Neutrophil (primary cell): ENCODE results near the gene LRRK2.
"Not testable (repeated sequence)": the region's sequence is repeated elsewhere in the genome, so short reads cannot be mapped to it uniquely, and the experiment has no call there.

Source experiments
- H3K27ac ChIP-seq: fragments of 200-600 bp; sonication (generic); 2 replicates; pipeline ENCODE4 v1.5.1; 2016; ENCODE audit warnings: mild to moderate bottlenecking, moderate library complexity
- H3K27me3 ChIP-seq: fragments of 200-600 bp; sonication (generic); 2 replicates; pipeline ENCODE4 v1.6.0; 2016; ENCODE audit warnings: mild to moderate bottlenecking
- H3K36me3 ChIP-seq: fragments of 200-600 bp; sonication (generic); 2 replicates; pipeline ENCODE4 v1.5.1; 2017
- H3K4me1 ChIP-seq, 2 experiments: fragments of 200-600 bp in 1 of 2; sonication (generic) in 1 of 2; 1 replicate in 1 of 2; 2 replicates in 1 of 2; pipeline versions ENCODE4 v1.5.1 to v1.6.1; 2013 to 2016; ENCODE audit warnings: low read depth in 1 of 2, low read length in 1 of 2, mild to moderate bottlenecking in 1 of 2, moderate library complexity in 1 of 2; ENCODE audit not compliant: control insufficient read depth in 1 of 2, insufficient read depth in 1 of 2
- H3K4me3 ChIP-seq, 2 experiments: fragments of 200-600 bp in 1 of 2; sonication (generic) in 1 of 2; 1 replicate in 1 of 2; 2 replicates in 1 of 2; pipeline ENCODE4 v1.5.1; 2013 to 2016; ENCODE audit warnings: low read depth in 1 of 2, low read length in 1 of 2, mild to moderate bottlenecking in 1 of 2, moderate library complexity in 1 of 2
- H3K9me3 ChIP-seq: fragments of 200-600 bp; sonication (generic); 2 replicates; pipeline ENCODE4 v1.5.1; 2016
- TF ChIP-seq, protein P1 (sequence below): fragments of 200-600 bp; sonication (generic); IDR thresholded peaks from 2 replicates; pipeline ENCODE4 v1.5.1; 2016; ENCODE audit warnings: antibody characterized with exemption

Gene LRRK2

DNA sequence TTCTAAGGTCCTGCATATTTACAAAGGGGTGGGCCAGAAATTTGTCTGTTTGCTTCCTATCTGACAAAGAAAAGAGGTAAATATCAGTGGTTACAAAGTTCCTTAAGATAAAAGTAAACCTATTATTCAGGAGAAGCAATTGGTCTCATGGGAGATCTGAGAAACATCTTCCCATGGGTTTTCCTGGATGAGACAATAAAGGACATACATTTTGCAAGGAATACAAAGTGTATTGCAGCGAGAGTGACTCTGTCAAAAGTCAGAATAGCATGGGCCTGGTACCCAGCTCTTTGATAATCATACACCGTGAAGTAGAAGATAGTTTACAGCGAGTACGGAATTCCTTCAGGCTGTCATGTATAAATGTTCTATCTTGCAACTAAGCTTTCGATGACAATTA lies 14.2 kb downstream of the LRRK2 start:
- Histone ChIP-seq H3K27me3 (no peaks in the 10 kb centered on the region), H3K4me3 (no peak overlapping the region), H3K27ac (peak overlapping the region; percentile 41), H3K36me3 (peaks cover 98% of the 10 kb centered on the region), H3K9me3 (no peaks in the 10 kb centered on the region), H3K4me1 (peaks cover 8 to 20% of the 10 kb centered on the region in 2 experiments)
- TF ChIP-seq, protein P1, sequence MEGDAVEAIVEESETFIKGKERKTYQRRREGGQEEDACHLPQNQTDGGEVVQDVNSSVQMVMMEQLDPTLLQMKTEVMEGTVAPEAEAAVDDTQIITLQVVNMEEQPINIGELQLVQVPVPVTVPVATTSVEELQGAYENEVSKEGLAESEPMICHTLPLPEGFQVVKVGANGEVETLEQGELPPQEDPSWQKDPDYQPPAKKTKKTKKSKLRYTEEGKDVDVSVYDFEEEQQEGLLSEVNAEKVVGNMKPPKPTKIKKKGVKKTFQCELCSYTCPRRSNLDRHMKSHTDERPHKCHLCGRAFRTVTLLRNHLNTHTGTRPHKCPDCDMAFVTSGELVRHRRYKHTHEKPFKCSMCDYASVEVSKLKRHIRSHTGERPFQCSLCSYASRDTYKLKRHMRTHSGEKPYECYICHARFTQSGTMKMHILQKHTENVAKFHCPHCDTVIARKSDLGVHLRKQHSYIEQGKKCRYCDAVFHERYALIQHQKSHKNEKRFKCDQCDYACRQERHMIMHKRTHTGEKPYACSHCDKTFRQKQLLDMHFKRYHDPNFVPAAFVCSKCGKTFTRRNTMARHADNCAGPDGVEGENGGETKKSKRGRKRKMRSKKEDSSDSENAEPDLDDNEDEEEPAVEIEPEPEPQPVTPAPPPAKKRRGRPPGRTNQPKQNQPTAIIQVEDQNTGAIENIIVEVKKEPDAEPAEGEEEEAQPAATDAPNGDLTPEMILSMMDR = no peak

DNA sequence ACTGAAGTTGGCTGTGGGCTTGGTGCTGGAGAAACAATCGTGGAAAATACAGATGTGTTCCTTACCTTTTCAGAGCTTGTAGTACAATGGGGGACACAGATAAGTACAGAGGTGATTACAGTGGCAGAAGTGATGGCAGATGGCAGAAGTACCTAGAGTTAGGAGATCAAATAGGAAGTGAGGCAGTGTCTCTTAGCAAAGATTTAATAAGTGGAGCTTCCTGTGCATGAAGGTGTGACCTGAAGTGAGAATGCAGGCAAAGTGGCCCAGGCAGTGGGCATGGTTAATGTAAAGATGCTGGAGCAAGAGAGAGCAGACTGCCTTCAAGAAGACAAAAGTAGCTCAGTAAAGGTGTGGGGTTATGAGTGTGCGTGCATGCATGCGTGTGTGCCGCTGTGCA lies 16.0 kb downstream of the LRRK2 start:
- no peaks in the 10 kb centered on the region for H3K9me3 ChIP-seq
- H3K27ac ChIP-seq = no peak overlapping the region
- TF ChIP-seq, protein P1 = no peak
- H3K4me1 ChIP-seq = peaks cover under 1 to 15% of the 10 kb centered on the region in 2 experiments
- no peak overlapping the region for H3K4me3 ChIP-seq
- H3K36me3 ChIP-seq = peaks cover 98% of the 10 kb centered on the region
- H3K27me3 ChIP-seq = no peaks in the 10 kb centered on the region

DNA sequence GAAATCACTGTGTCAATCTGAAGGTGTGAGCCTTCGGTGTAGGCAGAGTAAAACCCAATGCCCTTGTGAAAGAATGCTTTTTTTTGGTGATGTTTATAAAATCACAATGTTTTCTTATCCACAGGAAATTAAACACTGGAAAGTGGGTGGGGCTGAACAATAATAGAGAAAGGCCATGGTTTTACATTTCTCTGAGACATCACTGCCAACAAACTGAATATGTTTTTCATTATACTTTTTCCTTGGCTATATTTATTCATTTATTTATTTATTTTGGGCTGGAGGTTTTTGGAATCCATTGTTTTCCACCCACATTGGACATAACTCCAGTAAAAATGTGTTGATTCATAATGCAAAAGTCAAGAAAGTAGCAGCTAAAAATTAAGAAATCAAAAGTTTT lies 16.9 kb downstream of the LRRK2 start:
- H3K27me3 ChIP-seq = no peaks in the 10 kb centered on the region
- H3K36me3 ChIP-seq = peaks cover 98% of the 10 kb centered on the region
- TF ChIP-seq, protein P1 = no peak
- H3K27ac ChIP-seq = peak overlapping the region; percentile 1
- H3K4me3 ChIP-seq = no peak overlapping the region
- peaks cover 0 to 15% of the 10 kb centered on the region in 2 experiments for H3K4me1 ChIP-seq
- no peaks in the 10 kb centered on the region for H3K9me3 ChIP-seq

DNA sequence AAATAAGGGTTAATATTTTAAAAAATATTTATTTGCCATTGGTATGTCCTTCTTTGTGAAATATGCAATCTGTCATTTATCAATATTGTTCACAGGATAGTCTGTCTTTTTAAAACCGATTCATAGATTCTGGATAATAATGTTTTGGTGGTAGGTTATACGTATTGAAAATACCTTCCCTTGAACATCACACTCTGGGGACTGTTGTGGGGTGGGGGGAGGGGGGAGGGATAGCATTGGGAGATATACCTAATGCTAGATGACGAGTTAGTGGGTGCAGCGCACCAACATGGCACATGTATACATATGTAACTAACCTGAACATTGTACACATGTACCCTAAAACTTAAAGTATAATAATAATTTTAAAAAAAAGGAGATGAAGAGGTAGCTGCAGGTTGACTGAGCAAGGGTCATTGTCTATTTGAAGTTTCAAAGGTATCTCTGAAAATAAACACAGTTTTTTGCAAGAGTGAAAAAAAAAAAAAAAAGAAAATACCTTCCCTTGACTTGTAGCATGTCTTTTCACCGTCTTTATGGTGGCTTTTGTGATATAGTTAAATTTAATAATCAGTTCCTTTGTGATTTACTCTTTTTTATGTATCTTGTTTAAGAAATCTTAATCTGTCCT lies 19.8 kb downstream of the LRRK2 start:
- H3K9me3 ChIP-seq, H3K27ac ChIP-seq, H3K27me3 ChIP-seq, H3K4me3 ChIP-seq, H3K4me1 ChIP-seq: not testable (repeated sequence)
- H3K36me3 ChIP-seq = peaks cover 94% of the 10 kb centered on the region

DNA sequence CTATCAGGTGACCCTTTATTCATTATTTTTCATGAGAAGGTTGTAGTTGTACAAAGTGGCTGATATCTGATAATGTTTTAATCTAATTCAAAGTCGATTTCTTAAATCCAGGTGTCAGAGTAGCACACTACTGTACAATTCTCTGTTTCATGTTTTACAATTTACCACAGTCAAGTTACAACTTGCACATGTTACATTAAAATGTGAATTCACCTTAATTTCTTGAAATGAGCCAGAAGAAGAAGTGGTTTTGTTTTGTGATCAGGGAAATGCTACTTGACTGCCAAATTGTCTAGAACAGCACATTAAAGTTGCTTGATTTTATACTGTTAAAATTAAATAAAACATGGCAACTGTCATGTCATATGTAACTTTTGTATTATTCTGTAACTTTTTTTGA lies 23.2 kb downstream of the LRRK2 start:
- Histone ChIP-seq H3K36me3 (peaks cover 96% of the 10 kb centered on the region), H3K27me3 (no peaks in the 10 kb centered on the region), H3K4me3 (no peak overlapping the region), H3K4me1 (no peaks in the 10 kb centered on the region), H3K9me3 (peaks cover 3% of the 10 kb centered on the region), H3K27ac (no peak overlapping the region)
- TF ChIP-seq, protein P1 = no peak

DNA sequence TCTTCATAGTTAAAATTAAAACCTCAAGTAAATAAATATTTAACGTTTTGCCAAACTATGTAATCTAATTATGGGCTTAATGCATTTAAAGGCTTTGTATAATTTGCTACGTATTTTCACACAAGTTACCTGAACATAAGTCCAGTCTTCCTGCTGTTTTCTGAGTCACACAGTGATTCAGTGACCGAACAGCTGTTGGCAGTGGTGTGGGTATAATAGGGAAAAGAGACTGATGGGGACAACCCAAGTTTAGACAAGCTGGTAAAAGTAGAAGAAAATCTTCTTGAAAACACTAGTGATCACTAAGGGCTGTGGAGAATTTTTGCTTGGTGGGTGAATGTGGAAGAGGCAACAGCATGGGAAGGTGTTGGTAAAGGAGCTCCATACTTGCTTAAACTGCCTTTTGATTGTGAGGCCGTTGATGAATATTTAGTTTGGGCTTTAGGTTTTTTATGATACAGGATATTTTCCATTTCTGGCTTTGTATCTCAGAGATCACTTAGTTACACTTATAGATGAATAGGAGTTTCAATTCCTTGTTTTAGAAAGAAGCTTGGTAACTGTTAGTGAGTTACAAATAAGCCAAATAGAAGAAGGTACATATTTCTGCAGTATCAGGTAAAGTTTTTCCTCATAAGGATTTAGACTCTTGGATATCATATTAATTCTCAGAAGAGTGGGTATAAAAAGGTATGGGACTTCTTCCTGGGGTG lies 23.9 kb downstream of the LRRK2 start:
- no peaks in the 10 kb centered on the region for H3K4me1 ChIP-seq
- H3K9me3 ChIP-seq = peaks cover 3% of the 10 kb centered on the region
- TF ChIP-seq, protein P1 = no peak
- no peak overlapping the region for H3K27ac ChIP-seq
- peaks cover 96% of the 10 kb centered on the region for H3K36me3 ChIP-seq
- no peaks in the 10 kb centered on the region for H3K27me3 ChIP-seq
- H3K4me3 ChIP-seq = no peak overlapping the region

DNA sequence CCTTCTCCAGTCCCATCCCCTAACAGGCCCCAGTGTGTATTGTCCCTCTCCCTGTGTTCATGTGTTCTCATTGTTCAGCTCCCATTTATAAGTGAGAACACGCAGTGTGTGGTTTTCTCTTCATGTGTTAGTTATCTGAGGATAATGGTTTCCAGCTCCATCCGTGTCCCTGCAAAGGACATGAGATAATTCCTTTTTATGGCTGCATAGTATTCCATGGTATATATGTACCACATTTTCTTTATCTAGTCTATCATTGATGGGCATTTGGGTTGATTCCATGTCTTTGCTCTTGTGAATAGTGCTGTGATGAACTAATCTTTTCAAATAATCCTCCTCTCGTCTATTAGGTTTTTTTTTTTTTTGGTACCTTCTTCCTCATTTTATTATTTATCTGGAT lies 25.9 kb downstream of the LRRK2 start:
- H3K4me3 ChIP-seq = not testable (repeated sequence)
- H3K36me3 ChIP-seq = peaks cover 96% of the 10 kb centered on the region

More for the DNA sequence above, 25.9 kb downstream of the LRRK2 start:
- H3K9me3 ChIP-seq, H3K27ac ChIP-seq, H3K4me1 ChIP-seq, H3K27me3 ChIP-seq: not testable (repeated sequence)
